Measurements from ENCODE around the gene CEP104. TPM values are rescaled to one million over a fixed set of nuclear protein-coding genes. Genes with fewer than 3 reads are reported as not detected.

The CEP104 gene
- total RNA-seq, 1 experiment from 2014 or later: 34.5 TPM

- Histone ChIP-seq H2BK120ac (ENCODE audit: low read depth, low read length, poor library complexity, severe bottlenecking) (no peak within 1 kb of the TSS), H3K18ac (ENCODE audit: insufficient read length, low read depth, low read length) (no peak within 1 kb of the TSS), H3K56ac (ENCODE audit: insufficient read length, low read depth, low read length) (no peak within 1 kb of the TSS), H3K27me3 (ENCODE audit: insufficient read depth, low read length) (no peaks in the 10 kb centered on the region), H3T11ph (ENCODE audit: low read length) (no peak within 1 kb of the TSS), H3K9me3 (ENCODE audit: control insufficient read depth, low read depth, low read length) (no peaks in the 10 kb centered on the region), H4K8ac (replicated peaks; ENCODE audit: insufficient read length, low read depth, low read length) (no peak within 1 kb of the TSS), H3K23ac (ENCODE audit: insufficient read length, low read depth, low read length) (no peak within 1 kb of the TSS), H3K79me2 (ENCODE audit: insufficient read depth, low read length) (no peaks in the 10 kb centered on the region), H3K23me2 (ENCODE audit: insufficient read length, low read depth, low read length, poor library complexity, severe bottlenecking) (peaks cover 11% of the 10 kb centered on the region), H2AK5ac (ENCODE audit: insufficient read length, low read length) (no peak within 1 kb of the TSS), H3K4me1 (ENCODE audit: insufficient read depth, low read length) (no peaks in the 10 kb centered on the region; the same call in 1 of the 2 replicates), H4K5ac (ENCODE audit: insufficient read length, low read depth, low read length) (no peak within 1 kb of the TSS), H3K9ac (ENCODE audit: extremely low read depth, insufficient read length, low read length) (no peak within 1 kb of the TSS), H2BK20ac (ENCODE audit: low read depth, low read length, poor library complexity, severe bottlenecking) (no peak within 1 kb of the TSS), H2BK15ac (ENCODE audit: low read depth, low read length) (no peak within 1 kb of the TSS), H3K4me2 (ENCODE audit: insufficient read depth, insufficient read length, low read length) (peak within 1 kb of the TSS; percentile 46), H2BK12ac (ENCODE audit: insufficient read length, low read depth, low read length) (no peak within 1 kb of the TSS), H2BK5ac (ENCODE audit: insufficient read length, low read length) (no peak within 1 kb of the TSS), H3K4ac (ENCODE audit: low read depth, low read length) (no peak within 1 kb of the TSS), H4K91ac (ENCODE audit: insufficient read length, low read depth, low read length) (no peak within 1 kb of the TSS), H3K27ac (ENCODE audit: insufficient read length, low read depth, low read length) (no peak within 1 kb of the TSS), H3K79me1 (ENCODE audit: insufficient read depth, low read depth, low read length, poor library complexity, severe bottlenecking) (no peaks in the 10 kb centered on the region), H2AFZ (ENCODE audit: low read length) (no peak within 1 kb of the TSS), H4K20me1 (ENCODE audit: control insufficient read depth, insufficient read depth, insufficient read length) (no peaks in the 10 kb centered on the region), H3K14ac (ENCODE audit: insufficient read depth, low read length) (no peak within 1 kb of the TSS; the same call in 1 of the 2 replicates)
- Mint-ChIP-seq H3K27ac (no peak within 1 kb of the TSS), H3K4me3 (peak within 1 kb of the TSS; percentile 62 to 80), H3K9me3 (0 out of 5 replicates have a peak, but pooled peaks cover 0 to 7% of the 10 kb centered on the region in 2 experiments), H3K36me3 (ENCODE audit: insufficient read depth in 1 of 3, low read depth in 3 of 3) (peaks cover 0 to 7% (median 0%) of the 10 kb centered on the region in 3 experiments; a peak in 2 of 7 replicates), H3K27me3 (ENCODE audit: low read depth) (peaks cover 15% of the 10 kb centered on the region), H3K4me1 (peaks cover 13 to 31% of the 10 kb centered on the region in 2 experiments)
- TF ChIP-seq CTCF (conservative IDR thresholded peaks at IDR 0.05): no peak
- DNase-seq: no peak
- WGBS (ENCODE audit: extremely low coverage, insufficient read length, low lambda C conversion rate): no CpG with 5 or more reads among the region's 55 CpGs
Observed at GRCh38 chr1:3772715-3773571, 84.1 kb downstream of the CEP104 start, which contains the start of gene SMIM1. SMIM1 (plus strand) TSS chr1:3772749; CDS start chr1:3775374, 2,625 bp downstream.

Measured in H9 (cell line).